ENCODE data around the gene NFKBIZ.

NFKBIZ gene

DNA sequence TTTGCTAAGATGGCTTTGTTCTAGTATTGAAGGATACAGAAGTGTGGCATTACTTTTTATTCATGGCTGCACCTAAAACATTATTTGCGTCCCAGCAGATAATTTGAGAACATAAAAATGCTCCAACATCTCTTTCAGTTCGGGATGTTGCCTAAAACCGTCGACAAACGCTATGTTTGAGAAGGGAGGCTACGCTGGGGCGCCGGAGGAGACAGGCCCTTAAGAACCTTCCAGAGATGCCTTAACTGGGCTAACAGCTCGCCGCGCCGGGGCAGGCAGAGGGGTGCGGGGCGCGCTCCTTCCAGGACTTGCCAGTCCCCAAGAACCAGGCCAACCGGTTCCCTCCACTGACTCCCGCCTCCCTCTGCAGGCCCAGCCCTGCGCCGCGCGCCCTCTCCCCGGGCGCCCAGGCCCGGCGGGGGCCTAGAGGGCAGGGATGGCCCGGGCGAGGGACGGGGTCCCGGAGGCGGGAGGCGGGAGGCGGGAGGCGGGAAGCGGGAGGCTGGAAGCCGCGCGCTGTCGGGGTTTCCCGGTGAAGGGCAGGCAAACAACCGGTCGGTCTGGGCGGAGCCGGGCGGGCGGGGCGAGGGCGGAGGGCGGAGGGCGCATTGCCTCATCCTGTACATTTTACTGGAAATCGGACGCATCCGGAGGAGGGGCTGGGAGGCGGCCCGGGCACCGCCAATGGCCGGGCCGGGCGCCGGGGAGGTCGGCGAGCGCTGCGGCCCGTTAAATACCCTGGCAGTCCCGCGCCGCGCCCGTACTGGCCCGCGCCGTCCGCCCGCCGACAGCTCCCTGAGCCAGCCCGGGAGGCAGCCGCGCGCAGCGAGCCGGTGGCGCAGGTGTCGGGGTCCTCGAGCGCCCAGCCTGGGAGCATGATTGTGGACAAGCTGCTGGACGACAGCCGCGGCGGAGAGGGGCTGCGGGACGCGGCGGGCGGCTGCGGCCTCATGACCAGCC lies at the start of gene NFKBIZ:
Gene NFKBIZ, plus strand, starts transcription at position 761 of the 960 bp plus-strand sequence. Its CDS starts 115 bp downstream, at position 876.
- H3K4me3 ChIP-seq (ENCODE audit: low read depth, low read length): peak within 1 kb of the TSS; percentile 95
- no peak for TF ChIP-seq CTCF (IDR thresholded peaks at IDR 0.05; ENCODE audit: low read depth, low read length, missing control alignments)
- DNase-seq (ENCODE audit: low read depth): no peak

GRCh38 chr3:101801174-101801573 lies 48.1 kb upstream of the NFKBIZ start:
- no peak for TF ChIP-seq CTCF (IDR thresholded peaks at IDR 0.05; ENCODE audit: low read depth, low read length, missing control alignments)
- H3K4me3 ChIP-seq (ENCODE audit: low read depth, low read length): no peak overlapping the region
- DNase-seq (ENCODE audit: low read depth): no peak

DNA sequence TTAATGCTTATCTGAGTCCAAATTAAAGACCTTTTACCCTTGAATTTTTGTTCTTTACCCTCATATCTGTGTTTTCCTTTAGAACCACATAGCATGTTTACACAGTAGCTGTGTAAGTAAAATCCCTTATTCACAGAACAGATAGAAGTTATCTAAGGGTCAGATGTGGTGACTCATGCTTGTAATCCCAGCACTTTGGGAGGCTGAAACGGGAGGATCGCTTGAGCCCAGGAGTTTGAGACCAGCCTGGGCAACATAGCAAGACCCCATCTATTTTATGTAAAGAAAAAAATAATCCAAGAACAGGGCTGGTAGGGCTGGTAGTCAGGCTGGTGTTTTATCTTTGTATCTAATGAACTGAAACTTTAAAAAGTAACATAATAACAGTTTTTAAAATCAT lies 47.1 kb upstream of the NFKBIZ start:
- TF ChIP-seq CTCF (IDR thresholded peaks at IDR 0.05; ENCODE audit: low read depth, low read length, missing control alignments): no peak
- no peak for DNase-seq (ENCODE audit: low read depth)

DNA sequence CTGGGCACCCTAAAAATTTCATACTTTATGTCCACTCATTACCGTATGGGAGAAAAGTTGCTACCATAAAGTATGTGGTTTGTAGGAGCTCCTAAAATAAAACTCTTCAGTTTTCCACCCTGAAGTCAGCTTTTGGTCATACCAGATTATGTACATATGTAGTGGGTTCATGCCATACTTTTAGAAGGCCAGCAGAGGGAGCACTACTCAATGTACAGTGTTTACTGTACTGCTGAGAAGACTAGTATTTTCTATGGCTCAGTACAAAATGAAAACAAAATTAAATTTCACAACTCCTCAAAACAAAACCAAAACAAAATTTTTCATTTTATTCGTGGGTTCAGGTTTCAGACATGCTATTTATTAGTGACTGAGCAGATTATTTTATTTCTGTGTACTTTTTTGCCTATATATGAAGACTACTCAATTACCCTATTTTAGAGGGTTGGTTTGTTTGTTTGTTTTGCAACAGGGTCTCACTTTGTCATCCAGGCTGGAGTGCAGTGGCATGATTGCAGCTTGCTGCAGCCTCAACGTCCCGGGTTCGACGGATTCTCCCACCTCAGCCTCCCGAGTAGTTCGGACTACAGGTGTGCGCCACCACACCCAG lies 46.0 kb upstream of the NFKBIZ start:
- TF ChIP-seq CTCF (IDR thresholded peaks at IDR 0.05; ENCODE audit: low read depth, low read length, missing control alignments): peak; percentile 69
- H3K4me3 ChIP-seq (ENCODE audit: low read depth, low read length): no peak overlapping the region
- peak; percentile 68 for DNase-seq (ENCODE audit: low read depth)

More for the DNA sequence above, 47.1 kb upstream of the NFKBIZ start:
- H3K4me3 ChIP-seq (ENCODE audit: low read depth, low read length): no peak overlapping the region

DNA sequence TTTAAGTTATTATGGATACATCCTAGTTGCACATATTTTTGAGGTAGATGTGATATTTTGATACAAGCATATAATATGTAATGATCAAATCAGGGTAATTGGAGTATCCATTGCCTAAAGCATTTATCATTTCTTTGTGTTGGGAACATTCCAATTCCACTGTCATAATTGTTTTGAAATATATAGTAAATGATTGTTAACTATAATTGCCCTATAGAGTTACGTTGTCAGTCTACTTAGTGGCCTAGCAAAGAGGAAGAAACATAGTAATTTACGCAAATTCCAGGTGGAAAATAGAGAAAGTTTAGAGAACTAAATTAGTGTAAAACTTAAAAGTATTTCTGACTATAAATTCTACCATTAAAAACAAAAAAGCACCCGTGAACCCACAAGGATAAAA lies 45.4 kb upstream of the NFKBIZ start:
- TF ChIP-seq CTCF (IDR thresholded peaks at IDR 0.05; ENCODE audit: low read depth, low read length, missing control alignments): no peak
- no peak for DNase-seq (ENCODE audit: low read depth)
- no peak overlapping the region for H3K4me3 ChIP-seq (ENCODE audit: low read depth, low read length)

DNA sequence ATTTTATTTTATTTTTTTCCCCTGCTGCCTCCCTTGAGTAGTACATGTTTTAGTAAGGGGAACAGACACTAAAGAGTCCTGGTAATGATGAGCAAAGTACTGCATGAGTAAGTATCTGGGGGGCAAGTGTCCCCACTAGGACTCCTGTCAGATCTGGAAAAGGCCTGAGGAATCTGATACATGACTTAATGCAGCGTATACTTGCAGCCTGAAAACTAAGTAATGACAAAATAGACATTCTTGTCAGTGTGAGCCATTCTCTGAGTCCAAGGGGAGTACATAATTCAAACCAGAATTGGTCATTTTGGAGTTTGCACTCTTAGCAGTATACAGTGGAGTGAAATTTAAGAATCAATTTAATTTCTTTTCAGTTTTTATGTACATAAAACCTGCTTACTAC lies 42.8 kb upstream of the NFKBIZ start:
- no peak for TF ChIP-seq CTCF (IDR thresholded peaks at IDR 0.05; ENCODE audit: low read depth, low read length, missing control alignments)
- no peak for DNase-seq (ENCODE audit: low read depth)
- H3K4me3 ChIP-seq (ENCODE audit: low read depth, low read length): no peak overlapping the region
